CD14-positive monocyte (primary cell): Measurements from ENCODE around the gene XPO4. TPM values are rescaled to one million over a fixed set of nuclear protein-coding genes. Genes with fewer than 3 reads are reported as not detected.
"Not testable (repeated sequence)": the region's sequence is repeated elsewhere in the genome, so short reads cannot be mapped to it uniquely, and the experiment has no call there.

Experiments used
- DNase-seq, 3 donors: peaks; one replicate each; pipeline ENCODE4 v3.0.0-alpha.2; 2011 to 2022
- H2AFZ ChIP-seq: 2 replicates; pipeline ENCODE4 v1.6.0; 2012; ENCODE audit warnings: mild to moderate bottlenecking, low read depth, low read length, inconsistent platforms; ENCODE audit not compliant: insufficient read depth, poor library complexity, severe bottlenecking
- H3K27ac ChIP-seq, 2 donors: 1 replicate in 1 of 2; 2 replicates in 1 of 2; pipeline ENCODE4 v1.5.1; 2012 to 2013; ENCODE audit warnings: low read length in 2 of 2, control low read depth in 1 of 2, inconsistent platforms in 1 of 2, low read depth in 1 of 2, mild to moderate bottlenecking in 1 of 2
- H3K27me3 ChIP-seq, 2 donors: one replicate each; pipeline versions ENCODE4 v1.6.0 to v1.6.1; 2011 to 2013; ENCODE audit warnings: low read length in 2 of 2; ENCODE audit not compliant: control insufficient read depth in 2 of 2, insufficient read depth in 2 of 2
- H3K36me3 ChIP-seq, 2 donors: replicated peaks in 1 of 2; 1 replicate in 1 of 2; 2 replicates in 1 of 2; pipeline versions ENCODE4 v1.5.1 to v1.6.1; 2012 to 2013; ENCODE audit warnings: low read length in 2 of 2, control low read depth in 1 of 2, inconsistent platforms in 1 of 2, mild to moderate bottlenecking in 1 of 2; ENCODE audit not compliant: insufficient read depth in 2 of 2, control insufficient read depth in 1 of 2
- H3K4me1 ChIP-seq, 2 donors: 1 replicate in 1 of 2; 2 replicates in 1 of 2; pipeline versions ENCODE4 v1.5.1 to v1.6.1; 2012 to 2013; ENCODE audit warnings: low read length in 2 of 2, control low read depth in 1 of 2, inconsistent platforms in 1 of 2, mild to moderate bottlenecking in 1 of 2, moderate library complexity in 1 of 2; ENCODE audit not compliant: insufficient read depth in 2 of 2, control insufficient read depth in 1 of 2
- H3K4me2 ChIP-seq: replicated peaks from 2 replicates; pipeline ENCODE3; 2012; ENCODE audit warnings: low read length, moderate library complexity, mild to moderate bottlenecking; ENCODE audit not compliant: poor library complexity, severe bottlenecking; ENCODE audit errors: extremely low read depth
- H3K4me3 ChIP-seq, 3 experiments: fragments of 200-600 bp in 1 of 3; sonication (generic) in 1 of 3; replicated peaks in 1 of 3; 1 replicate in 2 of 3; 2 replicates in 1 of 3; pipeline ENCODE4 v1.5.1; 2011 to 2013; ENCODE audit warnings: low read length in 3 of 3, mild to moderate bottlenecking in 3 of 3, control low read depth in 2 of 3, low read depth in 2 of 3, inconsistent platforms in 1 of 3, moderate library complexity in 1 of 3
- H3K79me2 ChIP-seq: 2 replicates; pipeline ENCODE4 v1.6.0; 2012; ENCODE audit warnings: mild to moderate bottlenecking, control low read depth, inconsistent platforms, low read length, moderate library complexity; ENCODE audit not compliant: insufficient read depth
- H3K9ac ChIP-seq: 2 replicates; pipeline ENCODE4 v1.6.0; 2017; ENCODE audit warnings: low read length, mild to moderate bottlenecking; ENCODE audit not compliant: insufficient read depth, poor library complexity, severe bottlenecking
- H3K9me3 ChIP-seq, 2 donors: replicated peaks in 1 of 2; 1 replicate in 1 of 2; 2 replicates in 1 of 2; pipeline versions ENCODE4 v1.5.1 to v1.6.1; 2012 to 2013; ENCODE audit warnings: low read length in 2 of 2, control low read depth in 1 of 2; ENCODE audit not compliant: control insufficient read depth in 1 of 2, insufficient read depth in 1 of 2
- H4K20me1 ChIP-seq: 2 replicates; pipeline ENCODE4 v1.6.0; 2012; ENCODE audit warnings: mild to moderate bottlenecking, low read length, control low read depth, moderate library complexity; ENCODE audit not compliant: insufficient read depth
- H3K27ac Mint-ChIP-seq, 7 donors: one replicate each; pipeline ENCODE4 v1.8.0; 2020; ENCODE audit warnings: mild to moderate bottlenecking in 7 of 7, mixed read lengths in 7 of 7, moderate library complexity in 6 of 7, inconsistent platforms in 2 of 7
- H3K27me3 Mint-ChIP-seq, 3 donors: one replicate each; pipeline ENCODE4 v1.8.0; 2021 to 2022; ENCODE audit warnings: low read depth in 3 of 3, mild to moderate bottlenecking in 3 of 3, mixed read lengths in 3 of 3, moderate library complexity in 3 of 3, inconsistent platforms in 1 of 3
- H3K36me3 Mint-ChIP-seq, 2 donors: one replicate each; pipeline ENCODE4 v1.8.0; 2020; ENCODE audit warnings: mixed read lengths in 2 of 2, inconsistent platforms in 1 of 2, mild to moderate bottlenecking in 1 of 2
- H3K4me1 Mint-ChIP-seq: one replicate; pipeline ENCODE4 v1.8.0; 2020; ENCODE audit warnings: mild to moderate bottlenecking, mixed read lengths
- H3K4me3 Mint-ChIP-seq, 2 donors: one replicate each; pipeline ENCODE4 v1.8.0; 2020; ENCODE audit warnings: mild to moderate bottlenecking in 2 of 2, mixed read lengths in 2 of 2, moderate library complexity in 1 of 2
- H3K9me3 Mint-ChIP-seq, 7 donors: one replicate each; pipeline ENCODE4 v1.8.0; 2020 to 2022; ENCODE audit warnings: mixed read lengths in 7 of 7, mild to moderate bottlenecking in 6 of 7, moderate library complexity in 6 of 7, inconsistent platforms in 2 of 7
- CTCF ChIP-seq: fragments of 200-600 bp; IDR thresholded peaks from one replicate; pipeline ENCODE4 v1.8.0; 2022; ENCODE audit warnings: antibody characterized with exemption, mild to moderate bottlenecking
- WGBS: methylation state at CpG from one replicate; pipeline ENCODE4 v1.1.5; 2013; ENCODE audit warnings: missing lambda C conversion rate; ENCODE audit not compliant: insufficient coverage; 5-methylcytosine and 5-hydroxymethylcytosine counted together
- intact Hi-C, 2 donors: fragments of 100-400 bp; cut with micrococcal nuclease; formaldehyde crosslinking; loops; one replicate each; pipeline versions ENCODE4 v1.15.0 to v1.15.1; 2023
- polyA plus RNA-seq, 3 donors: library from polyadenylated mRNA; depleted of rRNA in 1 of 3; unstranded in 2 of 3; stranded (reverse) in 1 of 3; fragments of 300-500 nt in 2 of 3; fragments of >200 nt in 1 of 3; fragmentation: Illumina TruSeq in 2 of 3; gene quantifications; 1 replicate in 2 of 3; 2 replicates in 1 of 3; pipeline ENCODE4 v1.2.3, GENCODE V29; 2012 to 2021

The XPO4 gene
- polyA plus RNA-seq, 3 donors = 2.9 to 4.4 (median 4.0) TPM

- Mint-ChIP-seq H3K27me3 (peaks cover 0 to 1% (median 0%) of the 10 kb centered on the region in 3 donors), H3K36me3 (peaks cover 11 to 13% of the 10 kb centered on the region in 2 donors), H3K4me1 (peaks cover 9% of the 10 kb centered on the region), H3K4me3 (no peak overlapping the region), H3K27ac (no peak overlapping the region), H3K9me3 (no peaks in the 10 kb centered on the region)
- Histone ChIP-seq H4K20me1 (peaks cover 19% of the 10 kb centered on the region), H3K79me2 (peaks cover 25% of the 10 kb centered on the region), H3K9ac (no peak overlapping the region), H3K36me3 (peaks cover 2 to 13% of the 10 kb centered on the region in 2 donors), H2AFZ (no peak overlapping the region), H3K27ac (no peak overlapping the region), H3K4me3 (no peak overlapping the region), H3K27me3 (no peaks in the 10 kb centered on the region), H3K4me1 (no peaks in the 10 kb centered on the region), H3K4me2 (no peak overlapping the region), H3K9me3 (no peaks in the 10 kb centered on the region)
- no CpG with 5 or more reads among the region's 3 CpGs for WGBS
- no peak for TF ChIP-seq CTCF
- intact Hi-C loops = no loop called here
- no peak for DNase-seq
These were observed 35.1 kb downstream of the XPO4 start for GRCh38 chr13:20867408-20867807.

DNA sequence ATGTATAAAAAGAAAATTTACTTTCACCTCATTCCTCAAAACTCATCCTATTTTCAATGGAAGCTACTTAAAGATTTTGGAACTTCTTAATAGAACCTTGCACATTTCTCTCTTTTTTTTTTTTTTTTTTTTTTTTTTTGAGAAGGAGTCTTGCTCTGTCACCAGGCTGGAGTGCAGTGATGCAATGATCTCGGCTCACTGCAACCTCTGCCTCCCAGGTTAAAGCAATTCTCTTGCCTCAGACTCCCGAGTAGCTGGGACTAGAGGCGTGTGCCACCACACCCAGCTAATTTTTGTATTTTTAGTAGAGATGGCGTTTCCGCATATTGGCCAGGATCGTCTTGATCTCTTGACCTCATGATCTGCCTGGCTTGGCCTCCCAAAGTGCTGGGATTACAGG lies 40.9 kb downstream of the XPO4 start:
- H3K9me3 Mint-ChIP-seq, H3K27ac ChIP-seq, DNase-seq, H3K9me3 ChIP-seq, H4K20me1 ChIP-seq, H3K4me3 Mint-ChIP-seq, H3K4me3 ChIP-seq, H3K27me3 ChIP-seq, H3K4me1 Mint-ChIP-seq, H3K4me2 ChIP-seq, H3K9ac ChIP-seq, H3K27ac Mint-ChIP-seq, intact Hi-C loops, H3K27me3 Mint-ChIP-seq, H3K4me1 ChIP-seq, H3K79me2 ChIP-seq, H2AFZ ChIP-seq: not testable (repeated sequence)
- H3K36me3 ChIP-seq = peaks cover 14 to 34% of the 10 kb centered on the region in 2 donors
- whole genome bisulfite sequencing = no CpG with 5 or more reads among the region's 6 CpGs
- H3K36me3 Mint-ChIP-seq = peaks cover 32 to 42% of the 10 kb centered on the region in 2 donors
